Activated CD8-positive, alpha-beta T cell treated with anti-CD3 and anti-CD28 coated beads for 36 hours (primary cell): ENCODE measurements around the gene MTARC2. TPM values are rescaled to one million over a fixed set of nuclear protein-coding genes. Genes with fewer than 3 reads are reported as not detected.

ENCODE experiments used
- ATAC-seq: fragments of 200-7000 bp; cut with Tn5 transposase; one replicate; pipeline ENCODE4 v1.10.0; 2021; ENCODE audit warnings: mild to moderate bottlenecking, moderate library complexity
- CTCF ChIA-PET: fragments of 350-600 bp; sonication (Branson Sonifier 250); formaldehyde crosslinking; loops from one replicate; lab custom pipeline; 2021; ENCODE audit warnings: antibody characterized with exemption; lab: Charles Lee
- POLR2A ChIA-PET: fragments of 350-600 bp; sonication (Branson Sonifier 250); formaldehyde crosslinking; loops from one replicate; lab custom pipeline; 2021; ENCODE audit warnings: antibody characterized with exemption; lab: Charles Lee
- DNase-seq: peaks from one replicate; pipeline ENCODE4 v3.0.0-alpha.2; 2020
- H3K27ac Mint-ChIP-seq: one replicate; pipeline ENCODE4 v1.8.0; 2021; ENCODE audit warnings: mild to moderate bottlenecking, mixed read lengths
- H3K27me3 Mint-ChIP-seq: one replicate; pipeline ENCODE4 v1.8.0; 2021; ENCODE audit warnings: mixed read lengths
- H3K36me3 Mint-ChIP-seq: one replicate; pipeline ENCODE4 v1.8.0; 2021; ENCODE audit warnings: low read depth, mixed read lengths
- H3K4me1 Mint-ChIP-seq: one replicate; pipeline ENCODE4 v1.8.0; 2021; ENCODE audit warnings: low read depth, mixed read lengths
- H3K4me3 Mint-ChIP-seq: one replicate; pipeline ENCODE4 v1.8.0; 2021; ENCODE audit warnings: mild to moderate bottlenecking, moderate library complexity, mixed read lengths
- H3K9me3 Mint-ChIP-seq: one replicate; pipeline ENCODE4 v1.8.0; 2021; ENCODE audit warnings: mixed read lengths
- CTCF ChIP-seq: fragments of 200-600 bp; IDR thresholded peaks from one replicate; pipeline ENCODE4 v1.8.0; 2022; ENCODE audit warnings: antibody characterized with exemption, mild to moderate bottlenecking
- intact Hi-C: fragments of 100-400 bp; cut with micrococcal nuclease; formaldehyde crosslinking; loops from one replicate; pipeline ENCODE4 v1.10.0; 2022
- total RNA-seq, 2 experiments: library from RNA; stranded (reverse); gene quantifications; one replicate each; pipeline ENCODE4 v1.2.3, GENCODE V29; 2021

MTARC2 gene
- total RNA-seq, 2 experiments from 2014 or later = not detected

GRCh38 chr1:220702733-220703270, 45.3 kb upstream of the MTARC2 start:
- no peaks in the 10 kb centered on the region for H3K36me3 Mint-ChIP-seq
- ChIA-PET POLR2A (no interaction called here), CTCF (interaction anchor here (1.2 kb wide), 1 partner anchor 9 kb away, joined by 3 read pairs; no protein-coding TSS in a partner anchor)
- H3K4me1 Mint-ChIP-seq = no peaks in the 10 kb centered on the region
- no peaks in the 10 kb centered on the region for H3K9me3 Mint-ChIP-seq
- DNase-seq (no peak), ATAC-seq (no peak)
- peaks cover 10% of the 10 kb centered on the region for H3K27me3 Mint-ChIP-seq
- H3K27ac Mint-ChIP-seq = no peak overlapping the region
- no peak for TF ChIP-seq CTCF
- no peak overlapping the region for H3K4me3 Mint-ChIP-seq
- intact Hi-C loops = no loop called here

GRCh38 chr1:220703305-220703704, 44.8 kb upstream of the MTARC2 start:
- H3K9me3 Mint-ChIP-seq = no peaks in the 10 kb centered on the region
- intact Hi-C loops = no loop called here
- no peak overlapping the region for H3K27ac Mint-ChIP-seq
- no peaks in the 10 kb centered on the region for H3K36me3 Mint-ChIP-seq
- ChIA-PET POLR2A (no interaction called here), CTCF (no interaction called here)
- H3K4me3 Mint-ChIP-seq = no peak overlapping the region
- TF ChIP-seq CTCF = no peak
- DNase-seq = no peak
- H3K27me3 Mint-ChIP-seq = peaks cover 10% of the 10 kb centered on the region
- ATAC-seq = no peak
- no peaks in the 10 kb centered on the region for H3K4me1 Mint-ChIP-seq

GRCh38 chr1:220705782-220706181, 42.3 kb upstream of the MTARC2 start:
- CTCF ChIA-PET = no interaction called here
- no peak for TF ChIP-seq CTCF
- Mint-ChIP-seq H3K9me3 (no peaks in the 10 kb centered on the region), H3K36me3 (no peaks in the 10 kb centered on the region), H3K27me3 (peaks cover 8% of the 10 kb centered on the region), H3K4me3 (no peak overlapping the region), H3K27ac (no peak overlapping the region), H3K4me1 (no peaks in the 10 kb centered on the region)
- DNase-seq (no peak), ATAC-seq (no peak)
- intact Hi-C loops = no loop called here
- POLR2A ChIA-PET = no interaction called here

- Mint-ChIP-seq H3K4me3 (no peak overlapping the region), H3K9me3 (no peaks in the 10 kb centered on the region), H3K27ac (no peak overlapping the region), H3K27me3 (peaks cover 8% of the 10 kb centered on the region), H3K4me1 (no peaks in the 10 kb centered on the region), H3K36me3 (no peaks in the 10 kb centered on the region)
- DNase-seq (no peak), ATAC-seq (no peak)
- no peak for TF ChIP-seq CTCF
- POLR2A ChIA-PET = no interaction called here
- CTCF ChIA-PET = no interaction called here
- intact Hi-C loops = no loop called here
Observed at GRCh38 chr1:220706480-220706879, 41.6 kb upstream of the MTARC2 start.

- ATAC-seq (no peak), DNase-seq (no peak)
- H3K4me3 Mint-ChIP-seq = no peak overlapping the region
- H3K36me3 Mint-ChIP-seq = no peaks in the 10 kb centered on the region
- H3K27ac Mint-ChIP-seq = no peak overlapping the region
- CTCF ChIA-PET = no interaction called here
- POLR2A ChIA-PET = interaction anchor here (0.6 kb wide), 1 partner anchor 402 kb away, joined by 4 read pairs; no protein-coding TSS in a partner anchor
- H3K9me3 Mint-ChIP-seq = no peaks in the 10 kb centered on the region
- H3K27me3 Mint-ChIP-seq = peaks cover 5% of the 10 kb centered on the region
- intact Hi-C loops = no loop called here
- TF ChIP-seq CTCF = no peak
- no peaks in the 10 kb centered on the region for H3K4me1 Mint-ChIP-seq
Observed at GRCh38 chr1:220707160-220707559, 41.0 kb upstream of the MTARC2 start.
